Measurements from ENCODE around the gene DAPP1.

GRCh38 chr4:99879458-99879857 is 62.8 kb downstream of the DAPP1 start:
- TF ChIP-seq, protein P1, sequence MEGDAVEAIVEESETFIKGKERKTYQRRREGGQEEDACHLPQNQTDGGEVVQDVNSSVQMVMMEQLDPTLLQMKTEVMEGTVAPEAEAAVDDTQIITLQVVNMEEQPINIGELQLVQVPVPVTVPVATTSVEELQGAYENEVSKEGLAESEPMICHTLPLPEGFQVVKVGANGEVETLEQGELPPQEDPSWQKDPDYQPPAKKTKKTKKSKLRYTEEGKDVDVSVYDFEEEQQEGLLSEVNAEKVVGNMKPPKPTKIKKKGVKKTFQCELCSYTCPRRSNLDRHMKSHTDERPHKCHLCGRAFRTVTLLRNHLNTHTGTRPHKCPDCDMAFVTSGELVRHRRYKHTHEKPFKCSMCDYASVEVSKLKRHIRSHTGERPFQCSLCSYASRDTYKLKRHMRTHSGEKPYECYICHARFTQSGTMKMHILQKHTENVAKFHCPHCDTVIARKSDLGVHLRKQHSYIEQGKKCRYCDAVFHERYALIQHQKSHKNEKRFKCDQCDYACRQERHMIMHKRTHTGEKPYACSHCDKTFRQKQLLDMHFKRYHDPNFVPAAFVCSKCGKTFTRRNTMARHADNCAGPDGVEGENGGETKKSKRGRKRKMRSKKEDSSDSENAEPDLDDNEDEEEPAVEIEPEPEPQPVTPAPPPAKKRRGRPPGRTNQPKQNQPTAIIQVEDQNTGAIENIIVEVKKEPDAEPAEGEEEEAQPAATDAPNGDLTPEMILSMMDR (conservative IDR thresholded peaks at IDR 0.05; ENCODE audit: low read length) = no peak
- TF ChIP-seq EZH2phosphoT487 (IDR thresholded peaks at IDR 0.05; ENCODE audit: borderline replicate concordance) = no peak

Data from Loucy (cell line).